HepG2 (cell line): ENCODE data around the gene MRE11. TPM values are rescaled to one million over a fixed set of nuclear protein-coding genes. Genes with fewer than 3 reads are reported as not detected.

Experiments
- ATAC-seq: fragments of 200-7000 bp; cut with Tn5 transposase; 3 replicates; pipeline ENCODE4 v1.9.1; 2020; ENCODE audit warnings: mild to moderate bottlenecking, moderate library complexity
- BruUV-seq: library from RNA; stranded (reverse); fragments of 400-500 nt; replicated peaks from 2 replicates; lab custom pipeline; 2021; lab: Mats Ljungman, UMichigan
- CTCF ChIA-PET: fragments of 300-600 bp; formaldehyde crosslinking; extraction: SDS; loops from one replicate; lab custom pipeline; 2021; ENCODE audit warnings: low total read pairs, inconsistent platforms, low intra/inter-chr PET ratio; lab: Yijun Ruan, JAX
- POLR2A ChIA-PET: fragments of 350-600 bp; sonication (Branson Sonifier 250); formaldehyde crosslinking; loops from one replicate; lab custom pipeline; 2020; ENCODE audit warnings: antibody characterized with exemption, inconsistent platforms; lab: Yijun Ruan, JAX
- DNase-seq: peaks from one replicate; pipeline ENCODE4 v3.0.0-alpha.2; 2015; ENCODE audit warnings: low spot score
- FAIRE-seq: peaks from 3 replicates; lab custom pipeline; 2011; peaks lifted over from hg19 to GRCh38; lab: Jason Lieb, UNC
- H2AFZ ChIP-seq: one replicate; pipeline ENCODE4 v1.6.1; 2011; ENCODE audit warnings: low read length, inconsistent platforms
- H3K27ac ChIP-seq: fragments of 300-600 bp; 3 replicates; pipeline ENCODE4 v1.8.0; 2011; ENCODE audit warnings: mixed run types, mild to moderate bottlenecking, mixed read lengths, low read length, inconsistent platforms; ENCODE audit not compliant: insufficient read depth; ENCODE audit errors: extremely low read length
- H3K27me3 ChIP-seq, 2 experiments: fragments of 200-600 bp in 1 of 2; 2 replicates in 1 of 2; 3 replicates in 1 of 2; pipeline versions ENCODE4 v1.6.0 to v1.8.0; 2011; ENCODE audit warnings: low read length in 2 of 2, mild to moderate bottlenecking in 2 of 2, moderate library complexity in 2 of 2, inconsistent platforms in 1 of 2; ENCODE audit not compliant: insufficient read depth in 2 of 2, control insufficient read depth in 1 of 2
- H3K36me3 ChIP-seq, 2 experiments: fragments of 200-600 bp in 1 of 2; replicated peaks in 1 of 2; 2 replicates in 1 of 2; 3 replicates in 1 of 2; pipeline versions ENCODE4 v1.5.1 to v1.8.0; 2011; ENCODE audit warnings: low read length in 2 of 2, inconsistent platforms in 1 of 2; ENCODE audit not compliant: insufficient read depth in 2 of 2, control insufficient read depth in 1 of 2
- H3K4me1 ChIP-seq: 2 replicates; pipeline ENCODE4 v1.5.1; 2012; ENCODE audit warnings: low read length, inconsistent platforms; ENCODE audit not compliant: insufficient read depth
- H3K4me2 ChIP-seq: 2 replicates; pipeline ENCODE4 v1.6.0; 2011; ENCODE audit warnings: low read depth, low read length, inconsistent platforms
- H3K4me3 ChIP-seq, 3 experiments: fragments of 200-600 bp in 1 of 3; sonication (generic), shearing (Covaris generic) in 1 of 3; replicated peaks in 1 of 3; 2 replicates each; pipeline ENCODE4 v1.5.1; 2011 to 2016; ENCODE audit warnings: low read length in 3 of 3, inconsistent platforms in 2 of 3, low read depth in 2 of 3, mild to moderate bottlenecking in 2 of 3, control low read depth in 1 of 3, mixed read lengths in 1 of 3; ENCODE audit not compliant: insufficient read depth in 1 of 3
- H3K79me2 ChIP-seq: one replicate; pipeline ENCODE4 v1.6.1; 2011; ENCODE audit warnings: low read length, inconsistent platforms; ENCODE audit not compliant: insufficient read depth
- H3K9ac ChIP-seq: 2 replicates; pipeline ENCODE4 v1.6.0; 2011; ENCODE audit warnings: mild to moderate bottlenecking, low read depth, low read length, inconsistent platforms; ENCODE audit not compliant: insufficient read depth
- H3K9me3 ChIP-seq: 2 replicates; pipeline ENCODE4 v1.5.1; 2012; ENCODE audit warnings: mild to moderate bottlenecking, low read length
- H4K20me1 ChIP-seq: 2 replicates; pipeline ENCODE4 v1.6.0; 2011; ENCODE audit warnings: inconsistent platforms, mild to moderate bottlenecking, low read length, moderate library complexity; ENCODE audit not compliant: insufficient read depth
- BORCS8-MEF2B ChIP-seq: sonication (generic); formaldehyde crosslinking; IDR thresholded peaks from 2 replicates; pipeline ENCODE4 v1.8.0; 2022; ENCODE audit warnings: mild to moderate bottlenecking, missing genetic modification reagents
- GTF2F1 ChIP-seq: fragments of 150-350 bp; IDR thresholded peaks from 2 replicates; pipeline ENCODE4 v1.6.1; 2014; ENCODE audit warnings: low read length
- GZF1 ChIP-seq: sonication (generic); formaldehyde crosslinking; IDR thresholded peaks from 2 replicates; pipeline ENCODE4 v1.5.1; 2020; ENCODE audit warnings: mild to moderate bottlenecking, missing genetic modification reagents
- SETDB1 ChIP-seq: sonication (generic); formaldehyde crosslinking; IDR thresholded peaks from 2 replicates; pipeline ENCODE4 v1.5.1; 2020; ENCODE audit warnings: missing genetic modification reagents, mild to moderate bottlenecking, borderline replicate concordance
- SSRP1 ChIP-seq: IDR thresholded peaks from 2 replicates; pipeline ENCODE4 v1.6.1; 2016; ENCODE audit warnings: control low read depth
- STAG1 ChIP-seq: sonication (generic); formaldehyde crosslinking; IDR thresholded peaks from 2 replicates; pipeline ENCODE4 v1.4.0; 2020; ENCODE audit warnings: missing genetic modification reagents
- ZNF329 ChIP-seq: sonication (generic); formaldehyde crosslinking; IDR thresholded peaks from 2 replicates; pipeline ENCODE4 v1.9.0; 2021; ENCODE audit warnings: low read depth, mild to moderate bottlenecking, missing genetic modification reagents
- ZNF441 ChIP-seq: sonication (generic); formaldehyde crosslinking; IDR thresholded peaks from 2 replicates; pipeline ENCODE4 v1.7.0; 2021; ENCODE audit warnings: missing genetic modification reagents, borderline replicate concordance
- ZNF569 ChIP-seq: sonication (generic); formaldehyde crosslinking; IDR thresholded peaks from 2 replicates; pipeline ENCODE4 v1.5.0; 2020; ENCODE audit warnings: mild to moderate bottlenecking, missing genetic modification reagents, moderate library complexity, borderline replicate concordance
- WGBS: methylation state at CpG from one replicate; pipeline ENCODE4 v1.1.6; 2017; ENCODE audit warnings: low lambda C conversion rate; 5-methylcytosine and 5-hydroxymethylcytosine counted together
- in situ Hi-C: cut with HindIII; loops from 2 replicates; pipeline ENCODE4 v1.10.0; 2017; ENCODE audit warnings: low pct_unique_long_range_greater_than_20kb; ENCODE audit not compliant: extremely low pct_ligation_motif_present
- intact Hi-C: fragments of 100-400 bp; cut with micrococcal nuclease; formaldehyde crosslinking; loops from one replicate; pipeline ENCODE4 v1.10.0; 2022; ENCODE audit not compliant: unreplicated experiment
- polyA plus RNA-seq, 8 experiments: library from polyadenylated mRNA; depleted of rRNA in 3 of 8; stranded (reverse) in 7 of 8; unstranded in 1 of 8; fragments of >200 nt; fragmentation: Illumina TruSeq in 4 of 8; extraction: Trizol in 4 of 8; gene quantifications; 2 replicates each; pipeline versions ENCODE4 v1.2.1 to v1.2.3, GENCODE V29; 2011 to 2016; ENCODE audit warnings: low read depth in 4 of 8, missing spikeins in 1 of 8, mixed read lengths in 1 of 8; ENCODE audit not compliant: insufficient read depth in 1 of 8
- total RNA-seq, 5 experiments: library from RNA; depleted of rRNA; stranded (reverse); fragments of >200 nt; fragmentation: Illumina TruSeq; extraction: Trizol; gene quantifications; 2 replicates each; pipeline ENCODE4 v1.2.3, GENCODE V29; 2016; ENCODE audit warnings: low read depth in 1 of 5
- TF ChIP-seq, protein P1 (sequence below): sonication (generic); formaldehyde crosslinking; IDR thresholded peaks from 2 replicates; pipeline ENCODE4 v1.9.0; 2022; ENCODE audit warnings: missing genetic modification reagents, mild to moderate bottlenecking, borderline replicate concordance
- TF ChIP-seq, protein P2 (sequence below): sonication (generic); formaldehyde crosslinking; IDR thresholded peaks from 2 replicates; pipeline ENCODE4 v1.4.0; 2020; ENCODE audit warnings: low read depth, missing genetic modification reagents
- TF ChIP-seq, protein P3 (sequence below): sonication (generic); formaldehyde crosslinking; conservative IDR thresholded peaks from 2 replicates; pipeline ENCODE4 v1.8.0; 2022; ENCODE audit warnings: mild to moderate bottlenecking, moderate library complexity, missing genetic modification reagents

MRE11 gene
- total and polyA plus RNA-seq, 2 of the 13 experiments (the other 11 are each of a cell fraction or from before 2014, with no cell fraction given), result 7.2 to 37.3 TPM

DNA sequence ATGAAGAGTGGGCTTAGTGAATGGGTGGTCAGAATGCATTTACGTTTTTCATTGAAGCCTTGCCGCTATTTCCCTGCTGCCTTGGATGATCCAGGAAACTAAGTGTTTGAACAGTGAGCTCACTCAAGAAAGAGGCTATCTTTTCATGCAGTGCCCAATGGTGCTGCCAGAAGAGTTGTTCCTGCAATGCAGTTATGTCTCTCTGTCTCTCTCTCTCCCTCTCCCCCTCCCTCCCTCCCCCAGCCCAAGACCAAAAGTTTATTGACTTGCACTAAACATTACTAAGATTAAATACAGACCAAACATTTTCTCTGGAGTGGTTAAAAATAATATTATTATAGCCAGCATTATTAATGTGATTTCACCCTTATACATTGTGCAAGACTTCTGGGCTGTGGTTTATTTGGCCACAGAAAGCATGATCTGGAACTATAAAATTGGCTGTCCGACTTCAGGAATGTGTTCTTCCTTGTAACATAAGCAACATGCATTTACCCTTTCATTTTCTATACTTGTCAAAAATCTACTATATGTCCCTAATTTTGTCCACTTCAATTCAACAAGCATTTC is 43.5 kb upstream of the MRE11 start:
- TF ChIP-seq ZNF441 (no peak), SETDB1 (CRISPR knock-in tag) (no peak)
- 9% methylated on average over 3 of the region's 3 CpGs for WGBS
- H3K27ac ChIP-seq, result no peak overlapping the region
- no peaks in the 10 kb centered on the region for H3K9me3 ChIP-seq
- BruUV-seq, result no TSS peak
- H3K4me2 ChIP-seq, result no peak overlapping the region
- ChIA-PET CTCF (no interaction called here), POLR2A (no interaction called here)
- intact Hi-C loops (no loop called here), in situ Hi-C loops (no loop called here)
- H3K4me1 ChIP-seq, result no peaks in the 10 kb centered on the region
- no peaks in the 10 kb centered on the region for H3K79me2 ChIP-seq
- H3K4me3 ChIP-seq, result no peak overlapping the region
- ATAC-seq, result no peak
- no peak for FAIRE-seq
- H3K27me3 ChIP-seq, result peaks cover 0 to 3% of the 10 kb centered on the region in 2 experiments; a peak in 1 of 5 replicates
- H3K36me3 ChIP-seq, result no peaks in the 10 kb centered on the region
- DNase-seq, result no peak
- H4K20me1 ChIP-seq, result no peaks in the 10 kb centered on the region
- H2AFZ ChIP-seq, result no peak overlapping the region
- H3K9ac ChIP-seq, result no peak overlapping the region

DNA sequence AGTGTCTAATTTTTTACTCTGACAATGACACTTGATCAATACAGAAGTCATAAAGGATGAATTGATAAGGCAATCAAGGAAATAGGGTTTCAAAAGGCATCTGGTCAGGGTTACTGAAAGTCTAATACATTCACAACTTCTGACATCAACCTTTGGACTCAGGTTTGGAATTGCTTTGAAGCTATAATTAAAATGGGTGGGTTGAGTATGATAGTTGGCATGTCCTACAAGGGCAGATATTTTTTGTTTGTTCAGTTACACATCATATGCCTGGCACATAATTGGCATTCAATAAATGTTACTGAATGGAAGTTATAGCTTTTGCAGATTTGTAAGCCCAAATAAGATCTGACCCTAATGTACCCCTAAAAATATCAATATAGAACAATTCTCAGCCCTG is 42.7 kb upstream of the MRE11 start:
- H3K79me2 ChIP-seq, result no peaks in the 10 kb centered on the region
- DNase-seq, result no peak
- TF ChIP-seq, protein P1, sequence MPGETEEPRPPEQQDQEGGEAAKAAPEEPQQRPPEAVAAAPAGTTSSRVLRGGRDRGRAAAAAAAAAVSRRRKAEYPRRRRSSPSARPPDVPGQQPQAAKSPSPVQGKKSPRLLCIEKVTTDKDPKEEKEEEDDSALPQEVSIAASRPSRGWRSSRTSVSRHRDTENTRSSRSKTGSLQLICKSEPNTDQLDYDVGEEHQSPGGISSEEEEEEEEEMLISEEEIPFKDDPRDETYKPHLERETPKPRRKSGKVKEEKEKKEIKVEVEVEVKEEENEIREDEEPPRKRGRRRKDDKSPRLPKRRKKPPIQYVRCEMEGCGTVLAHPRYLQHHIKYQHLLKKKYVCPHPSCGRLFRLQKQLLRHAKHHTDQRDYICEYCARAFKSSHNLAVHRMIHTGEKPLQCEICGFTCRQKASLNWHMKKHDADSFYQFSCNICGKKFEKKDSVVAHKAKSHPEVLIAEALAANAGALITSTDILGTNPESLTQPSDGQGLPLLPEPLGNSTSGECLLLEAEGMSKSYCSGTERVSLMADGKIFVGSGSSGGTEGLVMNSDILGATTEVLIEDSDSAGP (CRISPR knock-in tag), result no peak
- no peak for TF ChIP-seq ZNF569
- TF ChIP-seq, protein P2, sequence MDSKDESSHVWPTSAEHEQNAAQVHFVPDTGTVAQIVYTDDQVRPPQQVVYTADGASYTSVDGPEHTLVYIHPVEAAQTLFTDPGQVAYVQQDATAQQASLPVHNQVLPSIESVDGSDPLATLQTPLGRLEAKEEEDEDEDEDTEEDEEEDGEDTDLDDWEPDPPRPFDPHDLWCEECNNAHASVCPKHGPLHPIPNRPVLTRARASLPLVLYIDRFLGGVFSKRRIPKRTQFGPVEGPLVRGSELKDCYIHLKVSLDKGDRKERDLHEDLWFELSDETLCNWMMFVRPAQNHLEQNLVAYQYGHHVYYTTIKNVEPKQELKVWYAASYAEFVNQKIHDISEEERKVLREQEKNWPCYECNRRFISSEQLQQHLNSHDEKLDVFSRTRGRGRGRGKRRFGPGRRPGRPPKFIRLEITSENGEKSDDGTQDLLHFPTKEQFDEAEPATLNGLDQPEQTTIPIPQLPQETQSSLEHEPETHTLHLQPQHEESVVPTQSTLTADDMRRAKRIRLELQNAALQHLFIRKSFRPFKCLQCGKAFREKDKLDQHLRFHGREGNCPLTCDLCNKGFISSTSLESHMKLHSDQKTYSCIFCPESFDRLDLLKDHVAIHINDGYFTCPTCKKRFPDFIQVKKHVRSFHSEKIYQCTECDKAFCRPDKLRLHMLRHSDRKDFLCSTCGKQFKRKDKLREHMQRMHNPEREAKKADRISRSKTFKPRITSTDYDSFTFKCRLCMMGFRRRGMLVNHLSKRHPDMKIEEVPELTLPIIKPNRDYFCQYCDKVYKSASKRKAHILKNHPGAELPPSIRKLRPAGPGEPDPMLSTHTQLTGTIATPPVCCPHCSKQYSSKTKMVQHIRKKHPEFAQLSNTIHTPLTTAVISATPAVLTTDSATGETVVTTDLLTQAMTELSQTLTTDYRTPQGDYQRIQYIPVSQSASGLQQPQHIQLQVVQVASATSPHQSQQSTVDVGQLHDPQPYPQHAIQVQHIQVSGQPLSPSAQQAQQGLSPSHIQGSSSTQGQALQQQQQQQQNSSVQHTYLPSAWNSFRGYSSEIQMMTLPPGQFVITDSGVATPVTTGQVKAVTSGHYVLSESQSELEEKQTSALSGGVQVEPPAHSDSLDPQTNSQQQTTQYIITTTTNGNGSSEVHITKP (CRISPR knock-in tag), result no peak
- no peak for TF ChIP-seq ZNF329
- no peak for TF ChIP-seq BORCS8-MEF2B (CRISPR knock-in tag)
- TF ChIP-seq SSRP1 (CRISPR knock-in tag), result no peak
- TF ChIP-seq, protein P3, sequence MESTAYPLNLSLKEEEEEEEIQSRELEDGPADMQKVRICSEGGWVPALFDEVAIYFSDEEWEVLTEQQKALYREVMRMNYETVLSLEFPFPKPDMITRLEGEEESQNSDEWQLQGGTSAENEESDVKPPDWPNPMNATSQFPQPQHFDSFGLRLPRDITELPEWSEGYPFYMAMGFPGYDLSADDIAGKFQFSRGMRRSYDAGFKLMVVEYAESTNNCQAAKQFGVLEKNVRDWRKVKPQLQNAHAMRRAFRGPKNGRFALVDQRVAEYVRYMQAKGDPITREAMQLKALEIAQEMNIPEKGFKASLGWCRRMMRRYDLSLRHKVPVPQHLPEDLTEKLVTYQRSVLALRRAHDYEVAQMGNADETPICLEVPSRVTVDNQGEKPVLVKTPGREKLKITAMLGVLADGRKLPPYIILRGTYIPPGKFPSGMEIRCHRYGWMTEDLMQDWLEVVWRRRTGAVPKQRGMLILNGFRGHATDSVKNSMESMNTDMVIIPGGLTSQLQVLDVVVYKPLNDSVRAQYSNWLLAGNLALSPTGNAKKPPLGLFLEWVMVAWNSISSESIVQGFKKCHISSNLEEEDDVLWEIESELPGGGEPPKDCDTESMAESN (CRISPR knock-in tag), result no peak
- no peak for TF ChIP-seq STAG1 (CRISPR knock-in tag)
- TF ChIP-seq GTF2F1, result no peak
- TF ChIP-seq GZF1 (CRISPR knock-in tag), result no peak

More for the DNA sequence above, 42.7 kb upstream of the MRE11 start:
- intact Hi-C loops, result no loop called here
- in situ Hi-C loops, result no loop called here
- no peak for ATAC-seq
- POLR2A ChIA-PET, result no interaction called here
- H3K9ac ChIP-seq, result no peak overlapping the region
- H3K27me3 ChIP-seq, result 0 out of 5 replicates have a peak, but pooled peaks cover 0 to under 1% of the 10 kb centered on the region in 2 experiments
- no peak for FAIRE-seq
- H4K20me1 ChIP-seq, result no peaks in the 10 kb centered on the region
- no peak overlapping the region for H3K27ac ChIP-seq
- H3K4me3 ChIP-seq, result no peak overlapping the region
- H2AFZ ChIP-seq, result no peak overlapping the region
- no TSS peak for BruUV-seq
- H3K4me1 ChIP-seq, result no peaks in the 10 kb centered on the region
- CTCF ChIA-PET, result no interaction called here
- no peaks in the 10 kb centered on the region for H3K9me3 ChIP-seq
- H3K36me3 ChIP-seq, result no peaks in the 10 kb centered on the region
- H3K4me2 ChIP-seq, result no peak overlapping the region
